GM12892 (cell line): ENCODE results near the gene PRIM1.

ENCODE experiments used
- DNase-seq: peaks from one replicate; pipeline ENCODE4 v3.0.0; 2011; ENCODE audit not compliant: insufficient read length
- FAIRE-seq: peaks from 2 replicates; lab custom pipeline; 2011; peaks lifted over from hg19 to GRCh38; lab: Jason Lieb, UNC
- POLR2A ChIP-seq: IDR thresholded peaks from 2 replicates; pipeline ENCODE4 v1.6.1; 2011; ENCODE audit warnings: low read depth, low read length, control low read depth
- POLR2AphosphoS5 ChIP-seq: IDR thresholded peaks from 2 replicates; pipeline ENCODE4 v1.6.1; 2011; ENCODE audit warnings: low read depth, low read length, control low read depth
- TAF1 ChIP-seq: IDR thresholded peaks from 2 replicates; pipeline ENCODE4 v1.6.1; 2011; ENCODE audit warnings: low read depth, mild to moderate bottlenecking, control low read depth, low read length, borderline replicate concordance

The PRIM1 gene

GRCh38 chr12:56687223-56688128 lies 64.6 kb downstream of the PRIM1 start:
- TF ChIP-seq TAF1 (peak; percentile 73; the same call in 1 of the 2 replicates), POLR2AphosphoS5 (peak; percentile 71; the same call in 1 of the 2 replicates), POLR2A (peak; percentile 67; the same call in 1 of the 2 replicates)
- DNase-seq, result peak; percentile 23
- FAIRE-seq, result no peak

GRCh38 chr12:56684745-56685359 lies 67.3 kb downstream of the PRIM1 start:
- DNase-seq (no peak), FAIRE-seq (no peak)
- TF ChIP-seq POLR2A (no peak), POLR2AphosphoS5 (no peak), TAF1 (no peak)

DNA sequence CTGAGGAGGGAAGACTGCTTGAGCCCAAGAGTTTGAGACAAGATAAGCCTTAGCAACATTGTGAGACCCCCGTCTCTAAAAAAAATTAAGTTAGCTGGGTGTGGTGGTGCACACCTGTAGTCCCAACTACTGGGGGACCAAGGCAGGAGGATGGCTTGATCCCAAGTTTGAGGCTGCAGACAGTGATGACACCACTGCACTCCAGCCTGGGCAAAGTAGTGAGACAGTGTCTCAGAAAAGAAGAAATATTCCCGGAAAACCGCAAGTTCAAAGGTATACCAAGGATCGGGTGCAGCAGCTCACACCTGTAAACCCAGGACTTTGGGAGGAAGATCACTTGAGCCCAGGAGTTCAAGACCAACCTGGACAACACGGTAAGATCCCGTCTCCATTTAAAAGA lies 69.8 kb downstream of the PRIM1 start:
- TF ChIP-seq TAF1 (no peak), POLR2A (no peak), POLR2AphosphoS5 (no peak)
- DNase-seq (no peak), FAIRE-seq (no peak)
